ENCODE measurements around the gene IGDCC3. TPM values are rescaled to one million over a fixed set of nuclear protein-coding genes. Genes with fewer than 3 reads are reported as not detected.

IGDCC3 gene
- total and polyA plus RNA-seq, 10 of the 15 experiments (the other 5 are each of a cell fraction or from before 2014, with no cell fraction given), result 0.10 to 0.20 (median 0.15) TPM; not detected in 7

- Histone ChIP-seq H2AFZ (ENCODE audit: control insufficient read depth, low read depth, low read length) (no peak overlapping the region), H3K27me3 (replicated peaks in 1 of 2; ENCODE audit: control insufficient read depth in 2 of 2, insufficient read depth in 2 of 2, low read length in 1 of 2) (peaks cover 0 to 3% of the 10 kb centered on the region in 2 experiments; a peak in 1 of 4 replicates), H3K4me2 (ENCODE audit: control insufficient read depth, insufficient read depth) (no peak overlapping the region), H3K27ac (ENCODE audit: control insufficient read depth, insufficient read depth) (no peak overlapping the region), H3K9me3 (replicated peaks; ENCODE audit: control insufficient read depth, insufficient read depth, low read length) (no peaks in the 10 kb centered on the region), H4K20me1 (ENCODE audit: control insufficient read depth, insufficient read depth) (no peaks in the 10 kb centered on the region), H3K4me1 (ENCODE audit: control insufficient read depth, insufficient read depth, low read length) (peaks cover 4% of the 10 kb centered on the region), H3K4me3 (no peak overlapping the region), H3K9ac (ENCODE audit: control insufficient read depth, insufficient read depth, low read length) (no peak overlapping the region), H3K36me3 (ENCODE audit: control insufficient read depth in 2 of 2, insufficient read depth in 2 of 2, low read length in 1 of 2) (no peaks in the 10 kb centered on the region), H3K79me2 (ENCODE audit: control insufficient read depth, insufficient read depth, low read length) (no peaks in the 10 kb centered on the region)
- intact Hi-C loops (cut with micrococcal nuclease; ENCODE audit: unreplicated experiment) (no loop called here), in situ Hi-C loops (cut with MboI) (no loop called here)
- ChIA-PET CTCF (no interaction called here), RAD21 (ENCODE audit: unreplicated experiment) (no interaction called here), SMC1A (ENCODE audit: uncharacterized antibody, unreplicated experiment) (no interaction called here), POLR2A (interaction anchor here (0.5 to 1.2 kb wide), 5 partner anchors 10 to 972 kb away, joined by 3 to 6 read pairs (median 4); no protein-coding TSS in a partner anchor)
- no TSS peak for BruUV-seq (replicated peaks)
- WGBS (ENCODE audit: insufficient coverage, insufficient replicate concordance, low lambda C conversion rate, missing lambda C conversion rate), result 33% methylated on average over 8 of the region's 8 CpGs
- FAIRE-seq (no peak), ATAC-seq (no peak), DNase-seq (ENCODE audit: low read depth, low spot score) (no peak)
- TF ChIP-seq IKZF2 (IDR thresholded peaks at IDR 0.05) (no peak), ZBTB4 (CRISPR knock-in tag; IDR thresholded peaks at IDR 0.05) (no peak), POU2F2 (IDR thresholded peaks at IDR 0.05; ENCODE audit: borderline replicate concordance, low read depth, low read length) (no peak), NR2F1 (conservative IDR thresholded peaks at IDR 0.05) (no peak)
These were observed 39.1 kb upstream of the IGDCC3 start for GRCh38 chr15:65416845-65417416.
